GM23248 (cell line): ENCODE measurements around the gene ADCY10.

ENCODE experiments used
- EZH2 ChIP-seq: fragments of 200-600 bp; sonication (generic); IDR thresholded peaks from 2 replicates; pipeline ENCODE4 v1.6.1; 2018; ENCODE audit warnings: antibody characterized with exemption, mild to moderate bottlenecking; ENCODE audit not compliant: insufficient read depth, poor library complexity, severe bottlenecking
- EZH2phosphoT487 ChIP-seq: fragments of 200-600 bp; sonication (generic); IDR thresholded peaks from 2 replicates; pipeline ENCODE4 v1.6.1; 2018; ENCODE audit warnings: antibody characterized with exemption, moderate library complexity, mild to moderate bottlenecking, low read depth; ENCODE audit not compliant: insufficient read depth

- TF ChIP-seq EZH2 (no peak), EZH2phosphoT487 (no peak)
Observed at GRCh38 chr1:167805041-167805556, 108.8 kb downstream of the ADCY10 start.
